K562 (cell line): ENCODE data around the gene PPFIBP2. TPM values are rescaled to one million over a fixed set of nuclear protein-coding genes. Genes with fewer than 3 reads are reported as not detected.

Experiments used
- ATAC-seq: fragments of 200-7000 bp; cut with Tn5 transposase; 3 replicates; pipeline ENCODE4 v1.9.1; 2020; ENCODE audit warnings: moderate library complexity
- BruUV-seq: library from RNA; stranded (reverse); fragments of 400-500 nt; replicated peaks from 2 replicates; lab custom pipeline; 2021; lab: Mats Ljungman, UMichigan
- CTCF ChIA-PET: fragments of 300-600 bp; formaldehyde crosslinking; extraction: SDS; loops from one replicate; lab custom pipeline; 2021; ENCODE audit warnings: low intra/inter-chr PET ratio; lab: Yijun Ruan, JAX
- POLR2A ChIA-PET: fragments of 300-600, 350-650 bp; sonication (Branson Sonifier 250); formaldehyde crosslinking; extraction: SDS; loops from one replicate; lab custom pipeline; 2021; ENCODE audit warnings: antibody characterized with exemption, inconsistent platforms; lab: Yijun Ruan, JAX
- DNase-seq, 4 experiments: peaks; one replicate each; pipeline versions ENCODE4 v3.0.0 to v3.0.0-alpha.2; 2011 to 2018; ENCODE audit warnings: low spot score in 3 of 4, mixed read lengths in 3 of 4; ENCODE audit errors: extremely low read depth in 1 of 4
- FAIRE-seq: peaks from 2 replicates; lab custom pipeline; 2011; peaks lifted over from hg19 to GRCh38; lab: Jason Lieb, UNC
- H2AFZ ChIP-seq: 2 replicates; pipeline ENCODE4 v1.6.0; 2011; ENCODE audit warnings: low read depth, low read length, control low read depth, inconsistent platforms
- H3K27ac ChIP-seq: fragments of 200-600 bp; 3 replicates; pipeline ENCODE4 v1.8.0; 2011; ENCODE audit warnings: low read depth, mild to moderate bottlenecking, control low read depth, inconsistent platforms, low read length, moderate library complexity, mixed read lengths; ENCODE audit errors: extremely low read depth
- H3K27me3 ChIP-seq, 2 experiments: fragments of 300-600 bp in 1 of 2; 2 replicates in 1 of 2; 3 replicates in 1 of 2; pipeline versions ENCODE4 v1.6.0 to v1.8.0; 2011; ENCODE audit warnings: inconsistent platforms in 2 of 2, low read length in 2 of 2, mild to moderate bottlenecking in 1 of 2, mixed read lengths in 1 of 2, moderate library complexity in 1 of 2; ENCODE audit not compliant: control insufficient read depth in 2 of 2, insufficient read depth in 2 of 2
- H3K36me3 ChIP-seq: fragments of 300-600 bp; 3 replicates; pipeline ENCODE4 v1.8.0; 2011; ENCODE audit warnings: mild to moderate bottlenecking, low read length, inconsistent platforms; ENCODE audit not compliant: control insufficient read depth, insufficient read depth
- H3K4me1 ChIP-seq, 2 experiments: fragments of 200-600 bp in 1 of 2; replicated peaks in 1 of 2; 2 replicates in 1 of 2; 3 replicates in 1 of 2; pipeline versions ENCODE4 v1.5.1 to v1.8.0; 2011; ENCODE audit warnings: inconsistent platforms in 2 of 2, low read length in 2 of 2, mild to moderate bottlenecking in 1 of 2, mixed read lengths in 1 of 2, moderate library complexity in 1 of 2; ENCODE audit not compliant: control insufficient read depth in 2 of 2, insufficient read depth in 2 of 2
- H3K4me2 ChIP-seq: 2 replicates; pipeline ENCODE4 v1.6.1; 2011; ENCODE audit warnings: low read length, control low read depth, inconsistent platforms, mixed read lengths; ENCODE audit not compliant: insufficient read depth
- H3K4me3 ChIP-seq: fragments of 200-600 bp; sonication (generic), shearing (Covaris generic); 2 replicates; pipeline ENCODE4 v1.5.1; 2016; ENCODE audit warnings: control low read depth, inconsistent platforms
- H3K79me2 ChIP-seq: fragments of 200-600 bp; 3 replicates; pipeline ENCODE4 v1.8.0; 2011; ENCODE audit warnings: low read length, inconsistent platforms; ENCODE audit not compliant: control insufficient read depth, insufficient read depth
- H3K9ac ChIP-seq, 2 experiments: 2 replicates each; pipeline versions ENCODE4 v1.6.0 to v1.6.1; 2011; ENCODE audit warnings: low read depth in 2 of 2, low read length in 2 of 2, control low read depth in 1 of 2, inconsistent platforms in 1 of 2, mild to moderate bottlenecking in 1 of 2, mixed read lengths in 1 of 2; ENCODE audit not compliant: insufficient read depth in 1 of 2
- H3K9me1 ChIP-seq: one replicate; pipeline ENCODE4 v1.6.0; 2011; ENCODE audit warnings: inconsistent platforms, mild to moderate bottlenecking, low read length, moderate library complexity; ENCODE audit not compliant: control insufficient read depth, insufficient read depth
- H3K9me3 ChIP-seq: replicated peaks from 2 replicates; pipeline ENCODE4 v1.5.1; 2011; ENCODE audit warnings: low read depth, low read length, inconsistent platforms; ENCODE audit not compliant: control insufficient read depth, insufficient read depth
- H4K20me1 ChIP-seq: replicated peaks from 2 replicates; pipeline ENCODE4 v1.6.1; 2011; ENCODE audit warnings: low read length, inconsistent platforms, mixed read lengths; ENCODE audit not compliant: control insufficient read depth, insufficient read depth
- ATF2 ChIP-seq: sonication (generic); formaldehyde crosslinking; IDR thresholded peaks from 2 replicates; pipeline ENCODE4 v1.8.1; 2022; ENCODE audit warnings: missing genetic modification reagents
- JUNB ChIP-seq: fragments of 450-650 bp; formaldehyde crosslinking; conservative IDR thresholded peaks from 2 replicates; pipeline ENCODE4 v1.4.0; 2020; ENCODE audit warnings: mild to moderate bottlenecking
- SNAPC5 ChIP-seq: fragments of 250-450 bp; sonication (Bioruptor Pico); IDR thresholded peaks from 2 replicates; pipeline ENCODE4 v1.8.0; 2021; ENCODE audit warnings: moderate library complexity, mild to moderate bottlenecking, inconsistent platforms
- USF2 ChIP-seq: sonication (generic); formaldehyde crosslinking; IDR thresholded peaks from 2 replicates; pipeline ENCODE4 v1.5.0; 2020; ENCODE audit warnings: missing genetic modification reagents
- WGBS: fragments of 100-300 bp; shearing (Covaris generic); methylation state at CpG from one replicate; pipeline ENCODE4 v1.1.6; 2016; ENCODE audit warnings: low coverage, mixed read lengths; ENCODE audit not compliant: insufficient coverage; ENCODE audit errors: missing lambda C conversion rate; 5-methylcytosine and 5-hydroxymethylcytosine counted together
- in situ Hi-C: fragments of 300-500 bp; cut with MboI; formaldehyde crosslinking; loops from 4 replicates; pipeline ENCODE4 v1.15.0; 2018; ENCODE audit warnings: inconsistent platforms, mixed read lengths
- intact Hi-C: fragments of 100-400 bp; cut with micrococcal nuclease; formaldehyde crosslinking; loops from 2 replicates; pipeline ENCODE4 v1.14.2; 2022
- polyA plus RNA-seq, 8 experiments: library from polyadenylated mRNA; depleted of rRNA in 4 of 8; stranded (reverse) in 5 of 8; unstranded in 3 of 8; fragments of >200 nt; fragmentation: Nextera tagmentation in 2 of 8; fragmentation: Illumina TruSeq in 1 of 8; extraction: Ambion mirVana in 2 of 8; extraction: Trizol in 1 of 8; gene quantifications; 2 replicates each; pipeline versions ENCODE4 v1.2.1 to v1.2.3, GENCODE V29; 2011 to 2014; ENCODE audit warnings: inconsistent platforms in 1 of 8, missing spikeins in 1 of 8
- total RNA-seq, 7 experiments: library from RNA; depleted of rRNA in 6 of 7; stranded (reverse); fragments of >200 nt in 6 of 7; fragmentation: Illumina TruSeq in 2 of 7; extraction: Trizol in 2 of 7; gene quantifications; 2 replicates each; pipeline versions ENCODE4 v1.2.1 to v1.2.3, GENCODE V29; 2011 to 2021; ENCODE audit warnings: low replicate concordance in 1 of 7

Gene PPFIBP2
- total and polyA plus RNA-seq, 9 of the 15 experiments (the other 6 are each of a cell fraction or from before 2014, with no cell fraction given) = 0.18 to 3.4 (median 1.2) TPM

GRCh38 chr11:7635137-7635536 lies 121.3 kb downstream of the PPFIBP2 start:
- H3K36me3 ChIP-seq = no peaks in the 10 kb centered on the region
- H3K79me2 ChIP-seq = no peaks in the 10 kb centered on the region
- CTCF ChIA-PET = no interaction called here
- H3K9ac ChIP-seq = no peak overlapping the region
- intact Hi-C loops = no loop called here
- no peak for TF ChIP-seq SNAPC5 (CRISPR knock-in tag)
- TF ChIP-seq JUNB (CRISPR knock-in tag) = no peak
- peak; percentile 44; the same call in 1 of the 2 replicates for TF ChIP-seq USF2 (CRISPR knock-in tag)
- TF ChIP-seq ATF2 (CRISPR knock-in tag) = no peak
- TF ChIP-seq, all 486 proteins: peak for 1
- no peaks in the 10 kb centered on the region for H3K9me3 ChIP-seq
- no peak overlapping the region for H2AFZ ChIP-seq
- FAIRE-seq (no peak), DNase-seq (no peak), ATAC-seq (no peak)
- no TSS peak for BruUV-seq
- H3K27me3 ChIP-seq = peaks cover 0 to 18% of the 10 kb centered on the region in 2 experiments; a peak in 2 of 5 replicates
- POLR2A ChIA-PET = no interaction called here
- no peaks in the 10 kb centered on the region; a peak in 1 of 5 replicates for H3K4me1 ChIP-seq
- in situ Hi-C loops = no loop called here
- H3K9me1 ChIP-seq = no peaks in the 10 kb centered on the region
- no peaks in the 10 kb centered on the region for H4K20me1 ChIP-seq
- no peak overlapping the region for H3K4me2 ChIP-seq
- no peak overlapping the region for H3K27ac ChIP-seq
- no peak overlapping the region for H3K4me3 ChIP-seq
- 6% methylated on average over 4 of the region's 4 CpGs for WGBS
